Activated naive CD4-positive, alpha-beta T cell treated with anti-CD3 and anti-CD28 coated beads, Interleukin-2, amount 10 ng/mL, durations not matched to agents 7 days and 5 days (primary cell): ENCODE measurements around the gene TRAPPC14.
A peak's percentile ranks its signal among the peaks of the same experiment; 100 is the strongest.

Experiments
- CTCF ChIA-PET: fragments of 350-600 bp; sonication (Branson Sonifier 250); formaldehyde crosslinking; loops from one replicate; lab custom pipeline; 2021; ENCODE audit warnings: antibody characterized with exemption; lab: Charles Lee
- DNase-seq: peaks from one replicate; pipeline ENCODE4 v3.0.0-alpha.2; 2020
- H3K27ac Mint-ChIP-seq: one replicate; pipeline ENCODE4 v1.8.0; 2021; ENCODE audit warnings: mild to moderate bottlenecking, moderate library complexity, mixed read lengths
- H3K27me3 Mint-ChIP-seq: one replicate; pipeline ENCODE4 v1.8.0; 2021; ENCODE audit warnings: mild to moderate bottlenecking, mixed read lengths
- H3K36me3 Mint-ChIP-seq: one replicate; pipeline ENCODE4 v1.8.0; 2021; ENCODE audit warnings: mixed read lengths
- H3K4me1 Mint-ChIP-seq: one replicate; pipeline ENCODE4 v1.8.0; 2021; ENCODE audit warnings: mixed read lengths
- H3K4me3 Mint-ChIP-seq: one replicate; pipeline ENCODE4 v1.8.0; 2021; ENCODE audit warnings: mild to moderate bottlenecking, moderate library complexity, mixed read lengths
- H3K9me3 Mint-ChIP-seq: one replicate; pipeline ENCODE4 v1.8.0; 2021; ENCODE audit warnings: mixed read lengths

The TRAPPC14 gene

DNA sequence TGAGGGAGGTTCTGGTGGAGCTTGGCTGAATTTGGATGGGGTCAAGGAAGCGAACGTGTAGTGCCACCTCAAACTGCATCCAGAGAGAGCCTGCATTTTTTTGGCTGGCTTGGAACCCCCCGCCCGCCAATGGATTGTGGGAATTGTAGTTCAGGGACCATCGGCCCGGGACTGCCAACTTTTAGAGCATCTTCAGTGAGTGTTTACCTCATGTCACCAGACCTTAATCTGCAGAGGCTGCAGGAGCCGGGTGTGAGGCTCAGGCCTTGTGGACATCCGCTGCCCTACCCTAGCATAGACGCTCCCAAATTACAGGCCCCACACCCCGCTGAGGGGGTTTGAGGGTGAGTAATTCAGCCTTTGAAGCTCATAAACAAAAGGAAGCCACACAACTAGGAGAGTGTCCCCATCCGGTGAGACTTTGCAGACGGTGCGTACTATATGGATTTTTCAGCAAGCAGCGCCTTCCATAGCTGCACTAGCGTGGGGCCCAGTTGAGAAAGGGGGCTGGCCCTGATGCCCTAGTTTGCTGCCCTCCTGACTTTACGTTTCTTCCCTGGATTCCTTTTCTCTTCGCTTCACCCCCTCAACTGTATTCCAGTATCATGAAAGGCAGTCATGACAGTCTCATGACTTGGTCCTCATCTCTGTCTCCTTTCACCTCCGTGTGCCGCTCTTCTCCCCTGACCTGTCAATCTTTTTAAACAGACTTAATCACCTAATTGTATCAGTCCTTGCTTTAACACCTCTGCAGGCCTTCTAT is 38.4 kb downstream of the TRAPPC14 start:
- Mint-ChIP-seq H3K4me3 (peak overlapping the region; percentile 90), H3K9me3 (no peaks in the 10 kb centered on the region), H3K36me3 (peaks cover 29% of the 10 kb centered on the region), H3K27ac (peak overlapping the region; percentile 95), H3K4me1 (peaks cover 48% of the 10 kb centered on the region), H3K27me3 (no peaks in the 10 kb centered on the region)
- CTCF ChIA-PET = interaction anchor here (0.6 to 1.3 kb wide), 5 partner anchors 9 to 330 kb away, joined by 3 to 4 read pairs (median 3); no protein-coding TSS in a partner anchor
- DNase-seq = peak; percentile 83

- peak within 1 kb of the TSS; percentile 95 for H3K27ac Mint-ChIP-seq
- H3K27me3 Mint-ChIP-seq = no peaks in the 10 kb centered on the region
- H3K9me3 Mint-ChIP-seq = no peaks in the 10 kb centered on the region
- DNase-seq = peak; percentile 96
- H3K4me1 Mint-ChIP-seq = peaks cover 40% of the 10 kb centered on the region
- peak within 1 kb of the TSS; percentile 90 for H3K4me3 Mint-ChIP-seq
- CTCF ChIA-PET = interaction anchor here (0.6 to 1.1 kb wide), 3 partner anchors 11 to 330 kb away, joined by 3 to 4 read pairs (median 3); no protein-coding TSS in a partner anchor
- peaks cover 22% of the 10 kb centered on the region for H3K36me3 Mint-ChIP-seq
Measured at GRCh38 chr7:100119072-100119969, 39.2 kb downstream of the TRAPPC14 start, which contains the start of the genes CNPY4 and TAF6. Gene CNPY4, plus strand, starts transcription at chr7:100119634. Its CDS starts 111 bp downstream, at chr7:100119745. Gene TAF6, minus strand, starts transcription at chr7:100119358. Its CDS starts 5,149 bp downstream, at chr7:100114209.

DNA sequence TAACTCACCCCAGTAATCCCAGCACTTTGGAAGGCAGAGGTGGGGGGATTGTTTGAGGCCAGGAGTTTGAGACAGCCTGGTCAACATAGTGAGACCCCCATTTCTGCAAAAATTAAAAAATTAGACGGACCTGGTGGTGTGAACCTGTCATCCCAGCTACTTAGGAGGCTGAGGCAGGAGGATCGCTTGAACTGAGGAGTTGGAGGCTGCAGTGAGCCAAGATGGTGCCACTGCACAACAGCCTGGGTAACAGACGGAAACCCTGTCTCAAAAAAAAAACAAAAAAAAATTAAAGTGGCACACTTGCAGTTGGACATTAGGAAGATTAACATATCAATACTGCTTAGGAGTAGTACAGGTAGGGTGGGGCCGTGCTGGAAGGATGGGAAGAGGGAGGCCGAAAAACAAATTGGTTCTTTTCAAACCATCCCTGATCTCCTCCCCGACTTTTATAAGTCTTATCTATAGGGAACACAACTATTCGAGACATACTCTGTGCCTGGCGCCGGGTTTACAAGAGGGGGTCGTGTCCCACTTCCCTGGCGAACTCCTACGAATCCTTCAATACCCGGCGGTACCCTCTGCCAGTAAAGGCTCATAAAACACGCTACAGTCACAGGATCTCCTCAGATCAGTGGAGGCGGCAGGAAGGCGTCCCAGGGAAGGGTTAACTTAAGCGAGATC is 40.0 kb downstream of the TRAPPC14 start:
- peaks cover 38% of the 10 kb centered on the region for H3K4me1 Mint-ChIP-seq
- peaks cover 24% of the 10 kb centered on the region for H3K36me3 Mint-ChIP-seq
- peak overlapping the region; percentile 90 for H3K4me3 Mint-ChIP-seq
- no peaks in the 10 kb centered on the region for H3K27me3 Mint-ChIP-seq
- peak overlapping the region; percentile 95 for H3K27ac Mint-ChIP-seq
- DNase-seq = no peak
- H3K9me3 Mint-ChIP-seq = no peaks in the 10 kb centered on the region
- CTCF ChIA-PET = no interaction called here

DNA sequence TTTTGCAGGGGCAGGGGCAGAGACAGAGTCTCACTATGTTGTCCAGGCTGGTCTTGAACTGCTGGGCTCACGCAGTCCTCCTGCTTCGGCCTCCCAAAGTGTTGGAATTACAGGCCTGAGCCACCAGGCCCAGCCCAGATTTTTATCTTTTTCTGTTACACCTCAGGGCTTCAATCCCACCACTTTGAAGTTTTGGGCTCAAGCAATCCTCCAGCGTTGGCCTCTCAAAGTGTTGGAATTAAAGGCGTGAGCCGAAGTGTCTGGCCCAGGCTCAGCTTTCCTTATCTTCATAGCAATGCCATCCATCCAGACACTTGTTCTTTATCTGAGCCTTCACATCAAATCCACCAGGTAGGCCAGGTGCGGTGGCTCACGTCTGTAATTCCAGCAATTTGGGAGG is 43.5 kb downstream of the TRAPPC14 start:
- H3K4me1 Mint-ChIP-seq = peaks cover 15% of the 10 kb centered on the region
- CTCF ChIA-PET = no interaction called here
- no peak overlapping the region for H3K27ac Mint-ChIP-seq
- no peaks in the 10 kb centered on the region for H3K9me3 Mint-ChIP-seq
- H3K4me3 Mint-ChIP-seq = no peak overlapping the region
- no peaks in the 10 kb centered on the region for H3K27me3 Mint-ChIP-seq
- peaks cover 37% of the 10 kb centered on the region for H3K36me3 Mint-ChIP-seq
- no peak for DNase-seq

DNA sequence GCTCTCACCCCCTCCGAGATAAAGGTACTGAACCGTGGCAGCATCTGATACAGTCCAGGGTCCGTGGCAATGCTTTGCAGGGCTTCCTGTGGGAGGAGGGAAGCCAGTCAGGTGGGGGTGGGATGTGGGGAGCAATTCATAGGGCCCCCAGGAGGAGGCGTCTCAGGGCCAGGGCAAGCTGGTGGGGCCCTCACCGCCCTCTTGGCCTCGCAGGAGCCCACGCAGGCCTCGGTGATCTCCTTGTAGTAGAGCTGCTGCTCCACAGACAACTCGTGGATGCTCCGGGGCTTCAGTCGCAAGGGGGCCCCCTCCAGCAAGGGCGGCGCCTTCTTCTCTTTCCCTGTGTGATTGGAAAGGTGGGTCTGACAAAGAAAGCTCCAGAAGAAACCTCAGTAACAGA is 46.6 kb downstream of the TRAPPC14 start:
- DNase-seq = no peak
- Mint-ChIP-seq H3K27ac (peak overlapping the region; percentile 28), H3K36me3 (peaks cover 50% of the 10 kb centered on the region), H3K9me3 (no peaks in the 10 kb centered on the region), H3K4me3 (no peak overlapping the region), H3K4me1 (no peaks in the 10 kb centered on the region), H3K27me3 (no peaks in the 10 kb centered on the region)
- CTCF ChIA-PET = interaction anchor here (0.6 to 1.3 kb wide), 2 partner anchors 23 to 132 kb away, joined by 3 to 6 read pairs; no protein-coding TSS in a partner anchor

- DNase-seq = no peak
- no peaks in the 10 kb centered on the region for H3K27me3 Mint-ChIP-seq
- H3K9me3 Mint-ChIP-seq = no peaks in the 10 kb centered on the region
- no peaks in the 10 kb centered on the region for H3K4me1 Mint-ChIP-seq
- no peak overlapping the region for H3K4me3 Mint-ChIP-seq
- H3K27ac Mint-ChIP-seq = no peak overlapping the region
- peaks cover 54% of the 10 kb centered on the region for H3K36me3 Mint-ChIP-seq
- CTCF ChIA-PET = interaction anchor here (0.6 to 1.3 kb wide), 2 partner anchors 24 to 132 kb away, joined by 3 to 6 read pairs; no protein-coding TSS in a partner anchor
Measured at GRCh38 chr7:100111156-100111555, 47.4 kb downstream of the TRAPPC14 start.

GRCh38 chr7:100109521-100110163 is 48.9 kb downstream of the TRAPPC14 start:
- CTCF ChIA-PET = interaction anchor here (0.6 kb wide), 1 partner anchor 705 kb away, joined by 3 read pairs; no protein-coding TSS in a partner anchor

DNA sequence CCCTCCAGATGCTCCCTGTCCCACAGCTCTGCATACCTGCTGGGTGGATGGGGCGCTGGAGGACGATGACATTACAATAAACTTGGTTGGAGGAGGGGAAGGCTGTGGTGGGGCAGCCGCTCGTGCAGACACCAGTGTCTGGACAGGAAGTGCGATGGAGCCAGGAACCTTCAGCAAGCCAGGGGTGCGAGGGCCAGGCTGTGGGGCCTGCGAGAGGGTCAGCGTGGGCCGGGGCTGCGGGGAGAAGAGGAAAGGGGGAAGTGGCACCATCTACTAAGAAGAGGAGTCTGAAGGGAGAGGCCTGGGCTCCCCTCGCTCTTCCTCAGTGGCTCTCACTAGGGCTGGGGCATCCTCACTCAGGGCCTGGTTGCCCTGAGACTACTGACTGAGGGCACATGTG is 50.6 kb downstream of the TRAPPC14 start:
- Mint-ChIP-seq H3K4me1 (peaks cover 8% of the 10 kb centered on the region), H3K36me3 (peaks cover 56% of the 10 kb centered on the region), H3K9me3 (no peaks in the 10 kb centered on the region), H3K27ac (peak overlapping the region; percentile 52), H3K4me3 (no peak overlapping the region), H3K27me3 (no peaks in the 10 kb centered on the region)
- CTCF ChIA-PET = no interaction called here
- DNase-seq = no peak

More at GRCh38 chr7:100109521-100110163, 48.9 kb downstream of the TRAPPC14 start:
- H3K27ac Mint-ChIP-seq = no peak overlapping the region
- H3K27me3 Mint-ChIP-seq = no peaks in the 10 kb centered on the region
- H3K4me3 Mint-ChIP-seq = no peak overlapping the region
- no peaks in the 10 kb centered on the region for H3K4me1 Mint-ChIP-seq
- no peaks in the 10 kb centered on the region for H3K9me3 Mint-ChIP-seq
- DNase-seq = no peak
- H3K36me3 Mint-ChIP-seq = peaks cover 57% of the 10 kb centered on the region

DNA sequence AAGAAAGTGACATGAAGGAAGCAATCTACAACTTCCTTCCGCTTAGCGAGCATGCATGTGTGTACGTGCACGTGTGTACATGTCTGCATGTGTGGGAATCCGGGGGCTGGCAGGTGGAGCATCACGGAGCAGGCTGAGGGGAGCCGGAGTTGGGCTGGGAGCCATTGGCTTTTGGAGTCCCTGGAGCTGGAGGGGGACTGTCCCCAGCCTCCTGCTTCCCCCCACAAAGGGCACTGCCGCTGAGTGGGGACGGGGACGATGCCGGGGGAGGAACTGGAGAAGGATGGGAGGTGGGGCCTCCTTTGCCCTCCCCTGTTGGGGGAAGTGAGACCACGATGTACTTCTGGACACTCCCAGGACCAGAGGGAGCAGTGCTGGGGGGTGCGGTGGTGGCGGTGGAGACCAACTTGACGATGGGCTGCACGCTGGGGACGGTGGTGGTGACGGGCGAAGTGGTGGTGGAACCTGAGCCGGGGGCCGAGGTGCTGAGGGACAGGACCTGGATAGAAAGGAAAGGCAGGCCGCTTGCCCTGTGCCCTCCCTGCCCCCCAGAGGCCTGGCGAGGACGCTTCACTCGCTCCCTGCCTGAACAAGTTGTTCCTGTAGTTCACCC is 51.3 kb downstream of the TRAPPC14 start:
- Mint-ChIP-seq H3K27me3 (no peaks in the 10 kb centered on the region), H3K36me3 (peaks cover 54% of the 10 kb centered on the region), H3K9me3 (no peaks in the 10 kb centered on the region), H3K4me1 (peaks cover 14% of the 10 kb centered on the region), H3K4me3 (no peak overlapping the region), H3K27ac (no peak overlapping the region)
- CTCF ChIA-PET = no interaction called here
- DNase-seq = no peak

DNA sequence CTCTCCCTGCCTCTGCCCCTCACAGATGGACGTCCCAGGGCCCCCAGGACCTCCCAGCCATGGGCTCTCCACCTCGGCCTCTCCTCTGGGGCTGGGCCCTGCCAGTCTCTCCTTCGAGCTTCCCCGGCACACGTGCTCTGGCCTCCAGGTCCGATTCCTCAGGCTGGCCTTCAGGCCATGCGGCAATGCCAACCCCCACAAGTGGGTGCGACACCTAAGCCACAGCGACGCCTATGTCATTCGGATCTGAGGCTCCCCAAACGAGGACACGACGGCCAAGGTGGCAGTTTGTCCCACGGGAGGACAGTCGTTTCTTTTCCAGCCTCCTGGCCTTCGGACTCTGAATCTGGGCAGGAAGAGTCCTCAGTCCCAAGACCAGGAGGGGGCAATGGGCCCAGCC is 51.9 kb downstream of the TRAPPC14 start:
- Mint-ChIP-seq H3K9me3 (no peaks in the 10 kb centered on the region), H3K27me3 (no peaks in the 10 kb centered on the region), H3K36me3 (peaks cover 51% of the 10 kb centered on the region), H3K27ac (no peak overlapping the region), H3K4me3 (no peak overlapping the region), H3K4me1 (peaks cover 14% of the 10 kb centered on the region)
- CTCF ChIA-PET = no interaction called here
- DNase-seq = no peak

GRCh38 chr7:100105534-100105933 is 53.0 kb downstream of the TRAPPC14 start:
- CTCF ChIA-PET = no interaction called here
- H3K27ac Mint-ChIP-seq = peak overlapping the region; percentile 33
- peaks cover 45% of the 10 kb centered on the region for H3K36me3 Mint-ChIP-seq

More at GRCh38 chr7:100105534-100105933, 53.0 kb downstream of the TRAPPC14 start:
- DNase-seq = no peak
- Mint-ChIP-seq H3K27me3 (peaks cover 6% of the 10 kb centered on the region), H3K4me1 (peaks cover 14% of the 10 kb centered on the region), H3K4me3 (no peak overlapping the region), H3K9me3 (no peaks in the 10 kb centered on the region)
